GM18502 (cell line): ENCODE results near the gene ACTL10.

Experiments
- ATAC-seq: cut with Tn5 transposase; IDR thresholded peaks from one replicate; pipeline ENCODE4 v1.9.1; 2021; ENCODE audit warnings: mild to moderate bottlenecking; ENCODE audit not compliant: unreplicated experiment, poor library complexity

ACTL10 gene

DNA sequence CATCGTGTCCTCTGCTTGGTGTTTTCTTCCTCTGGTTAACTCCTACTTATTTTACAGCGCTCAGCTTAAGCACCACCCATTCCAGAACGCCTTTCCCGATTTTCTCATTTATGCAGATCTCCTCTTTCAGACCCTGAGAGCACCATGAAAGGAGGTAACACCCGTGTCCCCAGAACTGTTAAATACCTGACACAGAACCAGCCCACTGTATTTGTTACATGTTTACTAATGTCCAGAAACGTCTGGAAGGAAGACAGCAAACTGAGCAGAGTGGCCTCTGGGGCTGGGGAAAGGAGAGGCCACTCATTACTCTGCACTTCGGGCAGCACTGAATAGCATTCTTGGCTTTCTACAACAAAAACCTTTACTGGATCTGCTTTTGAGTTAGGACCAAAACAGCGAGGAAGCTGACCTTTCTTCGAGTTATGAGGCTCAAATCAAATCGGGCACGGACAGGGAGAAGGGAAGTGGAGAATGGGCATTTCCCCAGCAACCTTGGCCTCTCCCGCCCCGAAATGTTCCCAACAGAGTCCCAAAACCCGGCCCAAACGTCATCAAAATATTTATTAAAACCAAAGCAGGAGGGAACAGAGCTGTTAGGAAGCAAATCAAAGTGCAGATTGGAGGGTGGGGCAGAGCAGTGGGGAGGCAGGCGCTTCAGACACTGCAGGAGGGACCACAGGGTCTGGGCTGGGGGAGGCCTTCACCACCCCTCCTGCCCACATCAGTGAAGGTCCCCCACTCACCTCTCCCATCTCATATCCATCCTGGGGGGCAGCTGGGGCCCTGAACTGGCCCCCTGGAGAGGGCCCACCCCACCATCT is 8.6 kb downstream of the ACTL10 start:
- ATAC-seq, result no peak

DNA sequence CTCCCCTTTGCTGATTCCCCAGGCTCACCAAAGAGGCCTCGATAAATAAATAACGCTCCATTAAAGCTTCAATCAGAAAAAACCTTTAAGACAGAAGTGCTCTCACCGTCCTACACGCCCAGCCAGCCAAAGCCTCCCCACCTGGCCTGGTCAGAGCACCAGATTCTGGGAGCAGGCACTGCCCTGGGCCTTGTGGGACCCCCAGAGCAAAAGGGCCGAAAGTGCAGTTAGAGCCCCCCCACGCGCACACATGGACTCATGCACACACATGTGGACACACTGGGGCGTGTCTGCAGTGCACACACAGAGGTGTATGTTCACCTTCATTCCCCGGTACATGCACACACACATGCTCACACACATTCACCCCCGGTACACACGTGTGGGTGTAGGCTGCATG is 9.4 kb downstream of the ACTL10 start:
- no peak for ATAC-seq

DNA sequence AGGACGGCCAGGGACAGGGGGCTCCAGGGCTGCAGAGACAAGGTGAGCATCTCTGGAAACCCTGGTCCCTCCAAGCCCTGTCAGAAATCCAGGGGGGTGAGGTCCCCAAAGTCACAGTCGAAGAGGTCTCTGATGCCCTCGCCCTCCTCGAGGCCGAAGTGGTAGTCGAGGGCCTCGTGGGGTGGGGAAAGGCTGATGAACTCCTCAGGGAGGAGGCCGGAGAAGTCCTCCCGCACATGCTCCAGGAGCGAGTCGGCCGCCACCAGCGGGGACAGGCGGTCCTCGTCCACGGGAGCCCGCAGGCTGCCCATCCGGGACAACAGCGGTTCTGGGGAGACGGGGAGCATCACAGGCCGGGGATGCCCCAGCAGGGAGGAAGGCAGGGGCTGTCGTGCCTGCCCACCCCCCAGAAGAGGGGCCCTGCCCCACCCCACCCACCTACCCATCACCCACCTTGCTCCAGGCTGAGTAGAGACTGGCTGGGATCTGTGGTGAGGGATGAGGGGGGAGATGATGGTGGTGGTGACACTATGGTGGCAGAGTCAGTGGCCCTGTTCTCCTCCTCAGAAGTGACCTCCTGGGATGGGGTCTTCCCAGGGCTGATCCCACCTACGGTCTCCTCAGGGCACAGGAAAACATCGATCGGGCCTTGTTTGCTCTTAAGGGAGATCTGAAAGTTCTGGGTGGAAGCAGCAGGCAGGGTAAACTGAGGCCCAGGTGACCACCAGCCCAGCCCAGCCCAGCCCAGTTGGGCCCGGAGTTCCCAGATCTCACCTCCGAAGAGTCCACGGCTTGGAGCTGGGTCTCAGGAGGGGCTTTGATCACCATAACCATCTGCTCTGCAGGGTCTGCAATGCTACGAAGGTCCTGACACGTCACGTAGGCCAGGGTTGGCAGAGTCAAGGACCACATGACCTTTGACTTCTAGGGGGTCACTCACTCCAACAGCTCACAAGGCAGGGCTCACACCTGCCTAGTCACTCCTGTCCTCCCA is 10.2 kb downstream of the ACTL10 start:
- no peak for ATAC-seq

DNA sequence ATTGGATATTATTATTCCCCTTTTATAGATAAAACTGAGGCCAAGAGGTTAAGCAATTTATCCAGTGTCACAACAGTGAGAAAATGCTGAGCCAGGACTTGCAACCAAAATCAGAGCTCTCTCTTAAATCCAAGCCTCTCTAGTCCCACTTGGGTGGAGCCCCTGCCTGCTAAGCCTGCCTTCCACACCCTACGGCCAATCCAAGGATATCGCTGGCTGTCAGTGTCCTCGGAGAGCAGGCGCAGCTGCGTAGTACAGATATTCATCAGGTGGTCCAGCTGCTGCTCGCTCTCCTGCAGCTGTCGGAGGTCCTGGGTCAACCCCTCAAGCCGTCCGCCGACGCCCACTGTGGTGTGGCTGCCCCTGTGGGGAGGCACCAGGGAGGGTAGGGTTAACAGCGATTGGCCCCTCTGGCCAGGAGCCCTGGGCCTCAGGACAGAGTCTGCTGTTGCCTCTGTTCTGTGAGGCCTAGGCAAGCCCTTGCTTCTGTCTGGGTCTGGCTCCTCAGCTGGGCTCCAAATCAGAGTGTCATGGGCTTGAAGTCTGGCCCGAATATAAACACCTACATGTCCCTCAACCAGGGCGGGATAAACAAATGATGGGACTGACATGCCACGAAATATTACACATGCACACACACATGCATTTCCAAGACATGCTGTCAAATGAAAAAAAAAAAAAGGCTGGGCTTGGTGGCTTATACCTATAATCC is 11.4 kb downstream of the ACTL10 start:
- ATAC-seq, result no peak

DNA sequence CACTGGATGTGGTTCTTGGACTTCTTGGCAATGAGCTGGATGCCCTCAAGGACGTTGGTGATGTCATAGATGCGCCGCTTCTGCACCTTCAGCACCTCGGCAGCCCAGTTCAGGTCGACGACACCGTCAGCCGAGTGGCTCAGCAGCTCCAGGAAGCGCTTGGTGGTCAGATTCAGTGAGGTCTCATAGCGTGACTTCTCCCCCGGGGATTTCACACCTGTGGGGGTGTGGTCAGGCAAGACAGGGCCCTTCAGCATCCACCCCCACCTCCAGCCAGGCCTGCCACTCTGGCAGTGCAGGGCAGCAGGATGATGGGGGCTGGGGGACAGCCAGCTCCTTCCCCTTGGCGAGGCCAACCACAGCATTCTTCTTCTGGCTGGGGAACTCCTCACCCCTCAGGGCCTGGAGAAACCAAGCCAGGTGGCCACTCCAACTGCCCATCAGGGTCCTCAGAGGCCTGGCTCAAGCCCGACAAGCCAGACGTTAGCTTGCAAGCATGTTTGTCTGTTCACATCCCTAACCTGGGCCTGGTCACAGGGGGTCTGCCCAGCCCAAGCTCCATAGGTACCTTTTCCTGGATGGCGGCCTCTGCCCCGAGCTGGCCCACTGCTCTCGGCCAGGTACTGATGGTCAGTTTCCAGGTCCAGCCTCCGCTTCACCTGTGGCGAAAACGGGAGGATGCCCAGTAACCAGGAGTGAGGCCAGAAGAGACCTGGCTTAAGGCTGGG is 13.2 kb downstream of the ACTL10 start:
- ATAC-seq, result no peak

DNA sequence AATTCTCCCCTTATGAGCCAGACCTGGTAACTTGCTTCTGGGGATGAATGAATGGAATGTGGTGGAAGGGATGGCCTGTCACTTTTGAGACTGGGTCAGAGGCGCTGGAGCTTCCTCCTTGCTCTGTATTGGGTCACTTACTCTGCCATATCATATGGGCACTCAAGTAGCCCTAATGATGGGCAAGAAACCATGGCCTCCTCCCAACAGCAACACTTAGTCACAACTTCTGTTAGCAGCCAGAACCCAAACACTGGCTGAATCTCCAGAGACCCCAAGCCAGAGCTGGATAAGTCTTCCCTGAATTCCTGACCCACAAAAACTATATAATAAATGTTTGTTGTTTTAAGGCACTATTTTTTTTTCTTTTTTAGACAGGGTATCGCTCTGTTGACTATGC is 13.9 kb downstream of the ACTL10 start:
- no peak for ATAC-seq

DNA sequence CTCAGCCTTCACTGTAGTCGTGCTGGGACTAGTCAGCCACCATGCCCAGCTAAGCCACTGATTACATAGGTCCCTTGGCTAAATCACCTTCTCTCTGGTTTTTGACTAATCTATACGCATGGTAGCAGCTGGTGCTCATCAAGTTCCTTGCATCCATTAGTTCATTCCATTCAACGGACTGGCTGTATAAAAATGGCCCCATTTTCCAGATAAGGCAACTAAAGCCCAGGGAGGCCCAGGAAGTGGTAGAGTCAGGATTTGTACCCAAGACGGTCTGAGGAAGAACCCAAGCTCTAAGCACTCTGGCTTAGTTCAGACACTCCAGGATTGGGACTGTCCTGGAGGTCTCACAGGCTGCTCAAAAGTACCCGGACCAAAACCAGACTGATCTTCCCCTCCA is 14.5 kb downstream of the ACTL10 start:
- no peak for ATAC-seq

DNA sequence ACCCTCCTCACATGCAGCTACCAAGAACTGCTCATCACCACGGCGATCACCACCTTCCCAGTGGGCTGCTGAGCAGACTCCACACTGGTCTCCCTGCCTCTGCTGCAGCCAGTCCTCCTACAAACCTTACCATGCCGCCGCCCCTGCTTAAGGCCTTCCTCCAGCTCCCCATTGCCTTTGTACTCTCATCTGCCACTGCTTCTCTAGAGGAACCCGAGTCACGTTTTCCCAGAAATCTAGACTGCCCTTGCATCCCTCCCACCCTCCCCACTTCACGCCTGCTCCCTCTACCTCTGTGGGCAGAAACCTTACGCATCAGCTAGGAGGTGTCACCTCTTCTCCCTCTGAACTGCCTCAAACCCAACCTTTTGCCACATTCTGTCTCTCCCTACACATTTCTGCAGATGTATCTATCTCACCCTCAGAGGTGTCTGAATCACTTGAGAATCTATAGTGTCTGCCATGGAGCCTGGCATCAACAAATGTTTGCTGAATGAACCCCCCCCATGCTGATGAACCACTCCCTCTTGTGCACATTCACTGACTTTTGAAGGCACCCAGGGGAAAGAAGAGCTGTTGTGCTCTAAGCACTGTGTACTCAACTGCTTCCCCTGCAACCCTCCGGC is 15.1 kb downstream of the ACTL10 start:
- no peak for ATAC-seq

DNA sequence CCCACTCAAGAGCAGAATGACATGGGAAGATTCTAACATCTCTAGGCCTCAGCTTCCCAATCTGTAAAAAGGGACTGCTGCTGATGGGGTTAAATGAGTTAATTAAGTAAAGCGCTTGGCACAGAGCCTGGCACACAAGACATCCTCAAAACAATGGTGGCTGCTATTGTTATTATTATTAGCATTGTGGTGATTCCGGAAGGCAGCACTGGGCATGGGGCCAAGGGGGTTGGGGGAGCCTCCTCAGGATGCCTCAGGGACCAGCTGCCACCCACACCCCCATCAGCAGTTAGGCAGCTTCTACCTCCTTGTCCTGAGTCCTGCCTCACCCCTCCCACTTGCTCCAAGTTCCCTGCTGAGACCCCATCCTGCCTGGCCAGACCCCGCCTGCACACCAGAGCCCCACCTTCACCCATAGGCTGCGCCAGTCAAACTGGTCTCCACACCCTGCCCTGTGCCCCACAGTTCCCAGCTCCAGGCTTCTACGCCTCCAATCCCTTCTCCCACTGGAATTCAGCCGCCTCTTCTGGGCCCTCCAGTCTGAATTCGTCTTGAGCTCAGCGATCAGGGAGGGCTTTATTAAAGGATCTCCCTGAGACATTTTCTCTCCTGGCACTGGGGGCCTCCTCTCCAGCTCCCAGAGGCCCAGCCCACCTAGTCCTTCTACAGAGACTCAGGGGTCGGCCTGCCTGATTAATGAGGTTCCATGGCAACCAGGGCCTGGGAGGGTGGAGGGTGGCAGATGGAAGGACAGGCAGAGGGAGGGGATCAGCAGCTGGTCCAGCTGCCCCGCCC is 18.0 kb downstream of the ACTL10 start:
- ATAC-seq, result no peak

DNA sequence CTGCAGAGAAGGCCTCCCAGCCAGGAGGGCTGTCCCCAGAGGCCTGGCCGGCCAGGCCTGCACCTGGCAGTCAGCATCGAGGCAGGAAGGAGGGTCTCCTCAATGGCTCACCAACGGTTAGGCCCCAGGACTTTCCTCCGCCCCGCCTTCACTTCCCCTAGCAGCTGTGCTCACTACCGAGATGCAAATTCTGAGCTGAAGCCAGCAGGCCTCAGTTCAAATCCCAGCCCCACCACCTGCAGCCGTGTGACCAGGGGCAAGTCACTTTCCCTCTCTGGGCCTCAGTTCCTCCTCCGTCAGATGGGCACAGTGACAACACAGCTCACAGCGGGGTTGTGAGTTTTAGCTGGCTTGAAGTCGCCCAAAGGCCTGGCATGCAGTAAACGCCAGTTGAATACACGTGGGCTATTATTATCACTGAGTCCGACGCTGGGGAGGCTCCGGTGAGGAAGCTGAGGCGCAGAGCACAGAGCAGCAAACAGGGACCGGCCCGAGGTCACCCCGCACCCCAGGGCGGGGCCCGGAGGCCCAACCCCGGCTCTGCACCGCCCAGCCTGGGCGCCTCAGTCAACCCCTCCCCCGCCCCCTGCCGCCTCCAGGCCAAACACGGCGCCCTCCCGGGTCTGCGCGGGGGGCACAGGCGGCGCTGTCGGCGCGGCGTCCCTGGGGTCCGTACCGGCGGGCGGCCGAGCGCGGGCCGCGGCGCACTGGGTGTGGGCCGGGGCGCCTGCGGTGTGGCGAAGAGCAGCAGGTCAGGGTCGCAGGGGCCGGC is 18.8 kb downstream of the ACTL10 start:
- peak; percentile 40 for ATAC-seq

DNA sequence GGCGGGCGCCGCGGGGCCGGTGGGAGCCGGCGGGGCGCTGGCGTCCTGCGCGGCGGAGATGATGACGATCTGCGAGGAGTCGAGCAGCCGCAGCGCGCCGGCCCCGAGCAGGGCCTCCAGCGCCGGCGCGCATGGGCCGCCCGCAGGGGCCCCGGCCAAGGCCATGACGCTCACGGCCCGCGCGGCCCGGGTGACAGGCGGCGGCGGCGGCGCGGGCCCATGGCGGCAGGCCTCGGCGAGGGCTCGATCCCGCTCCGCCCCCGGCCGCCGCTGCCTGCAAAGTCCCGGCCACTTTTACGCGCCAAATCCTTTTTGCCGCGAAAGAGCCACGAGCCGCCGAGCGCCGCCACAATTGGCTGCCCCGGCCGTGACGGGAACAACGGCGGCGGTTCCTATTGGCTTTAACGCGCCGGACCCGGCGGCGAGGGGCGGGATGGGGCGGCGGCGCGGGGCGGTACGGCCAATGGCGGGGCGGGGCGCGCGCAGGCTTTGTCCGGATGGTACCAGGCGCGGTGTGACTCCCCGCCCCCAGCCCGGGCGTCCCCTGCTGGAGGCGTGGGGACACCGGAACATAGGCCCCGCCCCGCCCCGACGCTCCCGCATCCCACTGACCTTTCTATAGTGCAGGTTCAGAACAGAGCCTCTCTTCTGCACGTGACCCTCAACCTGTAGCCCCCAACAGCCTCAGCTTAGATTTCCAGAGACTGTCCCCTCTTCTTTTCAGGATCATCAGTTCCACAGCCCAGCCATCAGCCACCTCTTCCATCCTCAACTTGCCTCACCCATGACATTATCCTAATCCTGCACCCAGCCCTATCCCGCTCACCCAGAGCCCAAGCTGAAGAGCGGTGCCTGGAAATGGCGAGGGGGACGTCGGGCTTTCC is 19.6 kb downstream of the ACTL10 start, which contains the start of gene E2F1:
Gene E2F1, minus strand, starts transcription at position 286 of the 884 bp plus-strand sequence. Its CDS starts 121 bp downstream, at position 165.
- peak; percentile 86 for ATAC-seq

DNA sequence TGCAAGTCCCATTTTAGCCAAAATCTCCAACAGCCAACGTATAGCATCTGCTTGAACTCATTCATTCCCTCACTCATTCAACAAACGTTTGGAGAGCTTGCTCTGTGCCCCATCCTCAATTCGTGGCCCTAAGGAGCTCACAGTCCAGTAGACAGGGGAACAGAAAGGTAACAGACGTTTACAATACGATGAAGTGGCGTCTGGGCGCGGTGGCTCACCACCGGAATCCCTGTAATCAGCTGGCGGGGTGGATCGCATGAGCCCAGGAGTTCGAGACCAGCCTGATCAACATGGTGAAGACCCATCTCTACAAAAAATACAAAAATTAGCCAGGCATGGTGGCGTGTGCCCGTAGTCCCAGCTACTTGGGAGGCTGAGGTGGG is 20.2 kb downstream of the ACTL10 start:
- ATAC-seq, result no peak

DNA sequence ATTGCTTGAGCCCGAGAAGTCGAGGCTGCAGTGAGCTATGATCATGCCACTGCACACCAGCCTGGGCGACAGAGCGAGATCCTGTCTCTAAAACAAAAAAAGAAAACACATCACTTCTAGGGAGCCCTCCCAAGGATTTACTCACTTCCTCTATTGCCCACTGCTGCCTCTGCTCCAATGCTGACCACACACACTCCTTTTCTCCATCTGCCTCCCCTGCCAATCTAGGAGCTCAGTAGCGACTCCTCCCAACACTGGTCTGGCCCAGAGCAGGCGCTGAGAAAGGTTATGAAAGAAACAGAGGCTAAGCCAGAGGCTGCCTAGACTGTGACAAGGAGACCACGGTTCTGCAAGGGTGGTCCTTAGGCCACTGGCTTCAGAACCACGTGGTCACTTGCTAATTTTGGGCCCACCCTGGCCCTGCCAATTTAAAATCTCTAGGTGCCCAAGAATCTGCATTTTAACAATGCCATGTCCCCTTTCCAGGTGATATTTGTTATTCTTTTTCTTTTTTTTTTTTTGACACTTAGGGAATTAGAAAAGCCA is 20.7 kb downstream of the ACTL10 start:
- ATAC-seq, result no peak

DNA sequence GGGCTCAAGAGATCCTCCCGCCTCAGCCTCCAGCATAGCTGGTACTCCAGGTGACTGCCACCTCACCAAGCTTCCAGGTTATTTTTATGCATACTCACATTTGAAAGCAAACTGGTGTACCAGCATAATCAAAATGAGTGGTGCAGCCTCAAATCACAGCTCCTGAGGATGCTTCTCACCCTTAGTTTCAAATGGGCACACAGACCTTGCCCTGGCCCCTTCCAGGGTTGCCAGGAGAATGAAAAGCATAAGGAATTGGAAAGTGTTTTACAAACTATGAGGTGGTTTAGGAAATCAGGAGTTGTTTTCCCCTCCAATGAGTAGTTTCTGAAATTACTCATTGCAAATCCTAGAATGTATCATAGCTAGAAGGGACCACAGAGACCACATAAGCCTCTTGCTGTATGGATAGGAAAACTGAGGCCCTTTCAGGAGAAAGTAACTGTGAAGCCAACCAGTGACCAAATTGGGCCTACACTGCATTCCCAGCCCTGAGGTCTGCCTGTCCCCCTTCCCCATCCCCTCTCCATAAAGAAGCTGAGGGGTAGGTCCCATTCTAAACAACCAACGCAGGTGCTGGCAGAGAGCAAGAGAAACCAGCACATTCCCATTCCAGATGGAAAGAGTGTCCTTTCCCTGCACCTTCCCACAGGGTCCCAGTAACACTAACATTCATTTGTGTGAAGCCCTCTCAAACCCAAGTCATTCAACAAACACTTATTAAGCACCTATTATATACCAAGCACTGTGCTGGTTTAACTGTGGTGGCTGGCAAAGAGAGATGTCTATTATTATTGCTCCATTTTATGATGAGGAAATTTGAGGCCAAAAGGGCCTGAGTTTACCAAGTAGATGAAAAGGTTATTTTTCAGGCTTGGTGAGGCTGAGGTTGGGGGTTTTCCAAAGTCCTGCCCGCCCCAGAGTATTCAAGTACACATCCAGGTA is 21.5 kb downstream of the ACTL10 start:
- ATAC-seq, result no peak

DNA sequence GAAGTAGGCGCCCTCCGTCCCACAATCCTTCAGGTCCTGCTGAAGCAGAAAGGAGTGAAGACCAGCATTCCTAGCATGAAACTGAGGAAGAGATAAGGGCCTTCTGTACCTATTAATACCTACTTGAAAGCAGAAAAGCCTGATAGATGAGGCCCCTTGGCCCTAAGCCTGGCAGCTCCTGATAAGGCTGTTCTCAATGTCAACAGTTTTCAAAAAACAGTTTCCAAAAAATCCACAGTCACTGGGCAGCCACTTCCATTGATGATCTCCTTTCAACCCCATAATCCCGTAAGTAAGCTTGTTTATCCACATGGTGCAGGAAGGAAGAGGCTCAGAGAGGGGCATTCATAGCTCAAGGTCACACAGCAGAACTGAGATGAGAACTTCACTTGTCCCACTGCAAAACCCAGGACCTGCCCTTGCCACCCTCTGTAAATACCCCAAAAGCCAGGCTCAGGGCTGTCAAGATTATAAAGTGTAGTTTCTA is 22.2 kb downstream of the ACTL10 start:
- no peak for ATAC-seq
